ENCODE measurements around the gene CRISPLD2. TPM values are rescaled to one million over a fixed set of nuclear protein-coding genes. Genes with fewer than 3 reads are reported as not detected.

The CRISPLD2 gene
- total RNA-seq, 2 donors from 2014 or later, result 27.5 to 129 TPM

- 67 to 73% methylated on average over 31 to 34 of the region's 34 CpGs for WGBS, 2 donors
- no peaks in the 10 kb centered on the region for H3K27me3 ChIP-seq
- DNase-seq (no peak), ATAC-seq (no peak)
- peak overlapping the region in 1 of 4 donors; percentile 42 for H3K27ac ChIP-seq
- no peaks in the 10 kb centered on the region for H3K9me3 ChIP-seq
- no peaks in the 10 kb centered on the region for H3K36me3 ChIP-seq (replicated peaks in 1 of 2; ENCODE audit: insufficient read depth in 1 of 2, low read depth in 2 of 2)
- H3K4me3 ChIP-seq, result no peak overlapping the region
- no peak for TF ChIP-seq CTCF (IDR thresholded peaks at IDR 0.05)
- TF ChIP-seq POLR2A (IDR thresholded peaks at IDR 0.05), result no peak
- H3K4me1 ChIP-seq, result no peaks in the 10 kb centered on the region
- intact Hi-C loops (cut with DNase I), result no loop called here
Observed at GRCh38 chr16:84833542-84834402, 14.0 kb downstream of the CRISPLD2 start.

- Histone ChIP-seq H3K36me3 (replicated peaks in 1 of 2; ENCODE audit: insufficient read depth in 1 of 2, low read depth in 2 of 2) (no peaks in the 10 kb centered on the region), H3K9me3 (no peaks in the 10 kb centered on the region), H3K4me1 (no peaks in the 10 kb centered on the region), H3K4me3 (no peak overlapping the region), H3K27ac (peak overlapping the region in 1 of 4 donors; percentile 42), H3K27me3 (no peaks in the 10 kb centered on the region)
- intact Hi-C loops (cut with DNase I), result no loop called here
- ATAC-seq (no peak), DNase-seq (no peak)
- no peak for TF ChIP-seq POLR2A (IDR thresholded peaks at IDR 0.05)
- no peak for TF ChIP-seq CTCF (IDR thresholded peaks at IDR 0.05)
- 75 to 80% methylated on average over 5 to 6 of the region's 6 CpGs for WGBS, 2 donors
Observed at GRCh38 chr16:84834403-84834772, 14.6 kb downstream of the CRISPLD2 start.

- H3K27ac ChIP-seq, result peak overlapping the region in 3 of 4 donors; percentile 26 to 41 (median 38)
- H3K4me3 ChIP-seq, result no peak overlapping the region
- peak; percentile 38 to 72 (median 58) for DNase-seq
- H3K36me3 ChIP-seq (replicated peaks in 1 of 2; ENCODE audit: insufficient read depth in 1 of 2, low read depth in 2 of 2), result no peaks in the 10 kb centered on the region
- no peaks in the 10 kb centered on the region for H3K27me3 ChIP-seq
- H3K4me1 ChIP-seq, result no peaks in the 10 kb centered on the region
- 20 to 24% methylated on average over 15 to 16 of the region's 16 CpGs for WGBS, 2 donors
- ATAC-seq, result peak; percentile 59
- TF ChIP-seq CTCF (IDR thresholded peaks at IDR 0.05) (no peak), POLR2A (IDR thresholded peaks at IDR 0.05) (no peak)
- H3K9me3 ChIP-seq, result no peaks in the 10 kb centered on the region
- intact Hi-C loops (cut with DNase I), result no loop called here
Observed at GRCh38 chr16:84836234-84836647, 16.5 kb downstream of the CRISPLD2 start.

GRCh38 chr16:84836967-84837366 lies 17.2 kb downstream of the CRISPLD2 start:
- 78 to 79% methylated on average over 12 of the region's 12 CpGs for WGBS, 2 donors
- no peak for DNase-seq
- Histone ChIP-seq H3K4me1 (peaks cover 4% of the 10 kb centered on the region), H3K27me3 (no peaks in the 10 kb centered on the region), H3K9me3 (no peaks in the 10 kb centered on the region), H3K36me3 (replicated peaks in 1 of 2; ENCODE audit: insufficient read depth in 1 of 2, low read depth in 2 of 2) (no peaks in the 10 kb centered on the region), H3K4me3 (no peak overlapping the region), H3K27ac (peak overlapping the region in 3 of 4 donors; percentile 26 to 41 (median 38))
- ATAC-seq, result no peak
- no peak for TF ChIP-seq CTCF (IDR thresholded peaks at IDR 0.05)
- TF ChIP-seq POLR2A (IDR thresholded peaks at IDR 0.05), result no peak
- intact Hi-C loops (cut with DNase I), result no loop called here

Data from body of pancreas (tissue), 4 donors.